ENCODE results near the gene LRRC10B. TPM values are rescaled to one million over a fixed set of nuclear protein-coding genes. Genes with fewer than 3 reads are reported as not detected.
"Not testable (repeated sequence)": the region's sequence is repeated elsewhere in the genome, so short reads cannot be mapped to it uniquely, and the experiment has no call there.

LRRC10B gene
- total and polyA plus RNA-seq, 4 donors, result 9.2 to 29.3 (median 11.5) TPM

- Histone ChIP-seq H3K27ac (ENCODE audit: low read depth in 1 of 2, low read length in 1 of 2) (no peak overlapping the region), H3K9ac (ENCODE audit: insufficient read depth in 1 of 2, low read length in 2 of 2) (no peak overlapping the region), H3K4me1 (ENCODE audit: control insufficient read depth in 5 of 5, insufficient read depth in 5 of 5, low read length in 5 of 5) (no peaks in the 10 kb centered on the region), H3K9me3 (ENCODE audit: control insufficient read depth in 4 of 4, insufficient read depth in 3 of 4, low read length in 3 of 4) (no peaks in the 10 kb centered on the region), H3K27me3 (ENCODE audit: control insufficient read depth in 3 of 3, insufficient read depth in 3 of 3, low read length in 2 of 3) (no peaks in the 10 kb centered on the region), H3K4me3 (no peak overlapping the region), H3K36me3 (ENCODE audit: control insufficient read depth in 4 of 4, insufficient read depth in 4 of 4, low read length in 4 of 4) (peaks cover 0 to 2% (median 0%) of the 10 kb centered on the region in 4 donors)
- WGBS, 2 donors, result 4 to 5% methylated on average over 18 of the region's 18 CpGs
- TF ChIP-seq, protein P1, sequence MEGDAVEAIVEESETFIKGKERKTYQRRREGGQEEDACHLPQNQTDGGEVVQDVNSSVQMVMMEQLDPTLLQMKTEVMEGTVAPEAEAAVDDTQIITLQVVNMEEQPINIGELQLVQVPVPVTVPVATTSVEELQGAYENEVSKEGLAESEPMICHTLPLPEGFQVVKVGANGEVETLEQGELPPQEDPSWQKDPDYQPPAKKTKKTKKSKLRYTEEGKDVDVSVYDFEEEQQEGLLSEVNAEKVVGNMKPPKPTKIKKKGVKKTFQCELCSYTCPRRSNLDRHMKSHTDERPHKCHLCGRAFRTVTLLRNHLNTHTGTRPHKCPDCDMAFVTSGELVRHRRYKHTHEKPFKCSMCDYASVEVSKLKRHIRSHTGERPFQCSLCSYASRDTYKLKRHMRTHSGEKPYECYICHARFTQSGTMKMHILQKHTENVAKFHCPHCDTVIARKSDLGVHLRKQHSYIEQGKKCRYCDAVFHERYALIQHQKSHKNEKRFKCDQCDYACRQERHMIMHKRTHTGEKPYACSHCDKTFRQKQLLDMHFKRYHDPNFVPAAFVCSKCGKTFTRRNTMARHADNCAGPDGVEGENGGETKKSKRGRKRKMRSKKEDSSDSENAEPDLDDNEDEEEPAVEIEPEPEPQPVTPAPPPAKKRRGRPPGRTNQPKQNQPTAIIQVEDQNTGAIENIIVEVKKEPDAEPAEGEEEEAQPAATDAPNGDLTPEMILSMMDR (IDR thresholded peaks at IDR 0.05; ENCODE audit: control extremely low read depth, extremely low read depth), result peak; percentile 80
- DNase-seq (peak; percentile 42 to 63 (median 46)), ATAC-seq (ENCODE audit: insufficient read depth, low FRiP score) (no peak)
Measured at GRCh38 chr11:61477727-61478148, 30.8 kb upstream of the LRRC10B start.

DNA sequence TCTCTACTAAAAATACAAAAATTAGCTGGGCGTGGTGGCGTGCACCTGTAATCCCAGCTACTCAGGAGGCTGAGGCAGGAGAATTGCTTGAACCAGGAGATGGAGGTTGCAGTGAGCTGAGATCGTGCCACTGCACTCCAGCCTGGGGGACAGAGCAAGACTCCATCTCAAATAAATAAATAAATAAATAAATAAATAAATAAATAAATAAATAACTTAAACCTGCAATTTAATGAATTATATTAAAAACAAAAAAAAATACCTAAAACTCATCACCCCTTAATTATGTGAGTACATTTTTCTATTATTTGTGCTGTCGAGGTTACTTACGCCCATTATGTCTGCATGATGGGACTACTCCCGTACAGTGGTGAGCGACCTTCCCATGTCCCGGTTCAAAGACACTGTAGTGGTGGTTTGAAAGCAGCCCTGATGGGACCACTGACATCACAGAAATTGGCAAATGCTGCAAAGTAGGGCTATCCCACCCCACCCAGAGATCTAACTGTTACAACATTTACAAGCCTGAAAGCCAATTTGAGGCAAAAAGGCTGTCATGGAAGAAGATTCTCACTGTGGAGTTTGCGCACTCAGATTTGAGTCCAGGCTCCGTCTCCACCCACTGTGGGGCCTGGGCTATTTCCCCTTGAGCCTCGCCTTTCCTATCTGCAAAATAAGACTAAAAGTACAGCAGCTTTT lies 29.0 kb upstream of the LRRC10B start:
- 91 to 97% methylated on average over 11 of the region's 11 CpGs for WGBS, 2 donors
- not testable (repeated sequence) for H3K36me3 ChIP-seq (ENCODE audit: control insufficient read depth in 4 of 4, insufficient read depth in 4 of 4, low read length in 4 of 4); H3K4me1 ChIP-seq (ENCODE audit: control insufficient read depth in 5 of 5, insufficient read depth in 5 of 5, low read length in 5 of 5); DNase-seq; ATAC-seq (ENCODE audit: insufficient read depth, low FRiP score); H3K27ac ChIP-seq (ENCODE audit: low read depth in 1 of 2, low read length in 1 of 2); H3K9me3 ChIP-seq (ENCODE audit: control insufficient read depth in 4 of 4, insufficient read depth in 3 of 4, low read length in 3 of 4); H3K9ac ChIP-seq (ENCODE audit: insufficient read depth in 1 of 2, low read length in 2 of 2); H3K4me3 ChIP-seq; H3K27me3 ChIP-seq (ENCODE audit: control insufficient read depth in 3 of 3, insufficient read depth in 3 of 3, low read length in 2 of 3)

- ATAC-seq (ENCODE audit: insufficient read depth, low FRiP score) (no peak), DNase-seq (no peak)
- no peaks in the 10 kb centered on the region for H3K27me3 ChIP-seq (ENCODE audit: control insufficient read depth in 3 of 3, insufficient read depth in 3 of 3, low read length in 2 of 3)
- TF ChIP-seq, protein P1 (IDR thresholded peaks at IDR 0.05; ENCODE audit: control extremely low read depth, extremely low read depth), result no peak
- H3K27ac ChIP-seq (ENCODE audit: low read depth in 1 of 2, low read length in 1 of 2), result no peak overlapping the region
- no peaks in the 10 kb centered on the region for H3K36me3 ChIP-seq (ENCODE audit: control insufficient read depth in 4 of 4, insufficient read depth in 4 of 4, low read length in 4 of 4)
- no peak overlapping the region for H3K9ac ChIP-seq (ENCODE audit: insufficient read depth in 1 of 2, low read length in 2 of 2)
- no peaks in the 10 kb centered on the region for H3K4me1 ChIP-seq (ENCODE audit: control insufficient read depth in 5 of 5, insufficient read depth in 5 of 5, low read length in 5 of 5)
- H3K4me3 ChIP-seq, result no peak overlapping the region
- WGBS, 2 donors, result 81 to 90% methylated on average over 15 of the region's 15 CpGs
- no peaks in the 10 kb centered on the region for H3K9me3 ChIP-seq (ENCODE audit: control insufficient read depth in 4 of 4, insufficient read depth in 3 of 4, low read length in 3 of 4)
Measured at GRCh38 chr11:61480261-61480993, 28.1 kb upstream of the LRRC10B start.

GRCh38 chr11:61480994-61481335 lies 27.6 kb upstream of the LRRC10B start:
- 32 to 47% methylated on average over 7 of the region's 7 CpGs for WGBS, 2 donors
- H3K27ac ChIP-seq (ENCODE audit: low read depth in 1 of 2, low read length in 1 of 2), result no peak overlapping the region

More at GRCh38 chr11:61480994-61481335, 27.6 kb upstream of the LRRC10B start:
- Histone ChIP-seq H3K4me1 (ENCODE audit: control insufficient read depth in 5 of 5, insufficient read depth in 5 of 5, low read length in 5 of 5) (no peaks in the 10 kb centered on the region), H3K36me3 (ENCODE audit: control insufficient read depth in 4 of 4, insufficient read depth in 4 of 4, low read length in 4 of 4) (no peaks in the 10 kb centered on the region), H3K9me3 (ENCODE audit: control insufficient read depth in 4 of 4, insufficient read depth in 3 of 4, low read length in 3 of 4) (no peaks in the 10 kb centered on the region), H3K9ac (ENCODE audit: insufficient read depth in 1 of 2, low read length in 2 of 2) (no peak overlapping the region), H3K27me3 (ENCODE audit: control insufficient read depth in 3 of 3, insufficient read depth in 3 of 3, low read length in 2 of 3) (no peaks in the 10 kb centered on the region), H3K4me3 (no peak overlapping the region)
- DNase-seq, result peak; percentile 58 to 65 (median 60)
- ATAC-seq (ENCODE audit: insufficient read depth, low FRiP score), result no peak
- TF ChIP-seq, protein P1 (IDR thresholded peaks at IDR 0.05; ENCODE audit: control extremely low read depth, extremely low read depth), result no peak
